ENCODE measurements around the gene ALDH3B1.

The ALDH3B1 gene

DNA sequence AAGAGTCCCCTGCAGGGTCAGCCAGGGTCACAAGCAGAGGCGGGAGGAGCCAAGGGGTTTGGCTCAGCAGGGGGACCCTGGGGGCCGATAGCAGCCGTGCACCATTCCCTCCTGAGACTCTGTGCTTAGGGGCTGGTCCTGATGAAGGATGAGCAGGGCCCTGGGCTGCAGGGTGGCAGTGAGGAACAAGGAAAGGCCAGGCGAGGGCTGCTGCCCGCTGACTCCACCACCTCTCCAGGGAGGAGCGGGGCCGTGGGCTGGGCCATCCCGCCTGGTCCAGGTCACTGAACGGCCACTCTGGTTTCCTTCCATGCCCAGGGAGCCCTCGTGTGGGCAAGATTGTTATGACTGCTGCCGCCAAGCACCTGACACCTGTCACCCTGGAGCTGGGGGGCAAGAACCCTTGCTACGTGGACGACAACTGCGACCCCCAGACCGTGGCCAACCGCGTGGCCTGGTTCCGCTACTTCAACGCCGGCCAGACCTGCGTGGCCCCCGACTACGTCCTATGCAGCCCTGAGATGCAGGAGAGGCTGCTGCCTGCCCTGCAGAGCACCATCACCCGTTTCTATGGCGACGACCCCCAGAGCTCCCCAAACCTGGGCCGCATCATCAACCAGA lies 11.2 kb downstream of the ALDH3B1 start:
- no peak for DNase-seq (ENCODE audit: low spot score)
- Histone ChIP-seq H3K4me3 (no peak overlapping the region), H3K27ac (no peak overlapping the region)
- TF ChIP-seq, protein P1, sequence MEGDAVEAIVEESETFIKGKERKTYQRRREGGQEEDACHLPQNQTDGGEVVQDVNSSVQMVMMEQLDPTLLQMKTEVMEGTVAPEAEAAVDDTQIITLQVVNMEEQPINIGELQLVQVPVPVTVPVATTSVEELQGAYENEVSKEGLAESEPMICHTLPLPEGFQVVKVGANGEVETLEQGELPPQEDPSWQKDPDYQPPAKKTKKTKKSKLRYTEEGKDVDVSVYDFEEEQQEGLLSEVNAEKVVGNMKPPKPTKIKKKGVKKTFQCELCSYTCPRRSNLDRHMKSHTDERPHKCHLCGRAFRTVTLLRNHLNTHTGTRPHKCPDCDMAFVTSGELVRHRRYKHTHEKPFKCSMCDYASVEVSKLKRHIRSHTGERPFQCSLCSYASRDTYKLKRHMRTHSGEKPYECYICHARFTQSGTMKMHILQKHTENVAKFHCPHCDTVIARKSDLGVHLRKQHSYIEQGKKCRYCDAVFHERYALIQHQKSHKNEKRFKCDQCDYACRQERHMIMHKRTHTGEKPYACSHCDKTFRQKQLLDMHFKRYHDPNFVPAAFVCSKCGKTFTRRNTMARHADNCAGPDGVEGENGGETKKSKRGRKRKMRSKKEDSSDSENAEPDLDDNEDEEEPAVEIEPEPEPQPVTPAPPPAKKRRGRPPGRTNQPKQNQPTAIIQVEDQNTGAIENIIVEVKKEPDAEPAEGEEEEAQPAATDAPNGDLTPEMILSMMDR (IDR thresholded peaks at IDR 0.05) = no peak

DNA sequence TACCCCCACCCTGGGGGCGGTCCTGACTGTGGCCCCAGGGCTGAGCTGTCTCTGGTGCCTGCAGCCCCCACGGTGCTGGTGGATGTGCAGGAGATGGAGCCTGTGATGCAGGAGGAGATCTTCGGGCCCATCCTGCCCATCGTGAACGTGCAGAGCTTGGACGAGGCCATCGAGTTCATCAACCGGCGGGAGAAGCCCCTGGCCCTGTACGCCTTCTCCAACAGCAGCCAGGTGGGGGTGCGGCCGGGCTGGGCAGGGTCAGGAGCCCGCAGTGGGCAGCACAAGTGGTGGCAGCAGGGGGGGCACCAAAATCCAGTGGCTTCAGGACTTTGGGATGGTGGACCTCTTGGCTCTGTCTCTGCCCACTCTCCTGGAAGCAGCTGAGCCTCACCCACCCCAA lies 12.4 kb downstream of the ALDH3B1 start:
- TF ChIP-seq, protein P1 (IDR thresholded peaks at IDR 0.05) = no peak
- H3K4me3 ChIP-seq = no peak overlapping the region
- no peak for DNase-seq (ENCODE audit: low spot score)
- H3K27ac ChIP-seq = no peak overlapping the region

DNA sequence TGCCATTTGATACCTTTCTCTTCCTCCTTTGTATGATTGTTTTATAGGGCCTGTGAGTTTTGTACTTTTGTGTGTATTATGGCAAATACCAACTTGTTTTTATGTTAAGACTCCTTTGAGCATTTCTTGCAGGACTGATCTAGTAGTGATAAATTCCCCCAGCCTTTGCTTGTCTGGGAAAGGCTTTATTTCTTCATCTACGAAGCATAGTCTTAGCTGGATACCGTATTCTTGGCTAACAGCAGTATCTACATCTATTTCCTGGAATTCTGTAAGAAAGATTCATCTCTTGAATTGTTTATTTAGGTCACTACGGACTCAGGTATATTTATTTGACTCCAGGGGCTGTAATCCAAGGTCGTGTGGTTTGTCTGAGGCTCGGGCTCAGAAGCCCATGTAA lies 14.4 kb downstream of the ALDH3B1 start:
- TF ChIP-seq, protein P1 (IDR thresholded peaks at IDR 0.05) = no peak
- no peak overlapping the region for H3K27ac ChIP-seq
- no peak overlapping the region for H3K4me3 ChIP-seq
- DNase-seq (ENCODE audit: low spot score) = no peak

DNA sequence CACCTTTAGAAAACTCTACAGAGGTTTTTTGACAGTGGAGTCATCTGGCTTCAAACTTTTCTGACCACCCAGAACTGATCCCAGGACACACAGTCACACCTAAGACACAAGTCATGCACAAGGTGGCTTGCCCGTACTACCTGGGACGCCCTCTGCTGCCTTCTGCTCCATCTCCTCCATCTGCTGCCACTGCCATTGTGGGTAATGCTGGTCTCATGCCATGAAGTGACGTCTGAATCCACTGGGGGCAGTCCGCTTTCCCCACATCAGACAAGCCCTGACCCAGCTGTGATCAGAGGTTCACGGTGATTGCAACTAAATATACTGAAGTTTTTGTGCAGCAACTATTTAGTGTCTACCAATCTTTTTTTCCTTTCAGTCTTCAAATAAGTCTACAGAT lies 14.9 kb downstream of the ALDH3B1 start:
- Histone ChIP-seq H3K4me3 (no peak overlapping the region), H3K27ac (no peak overlapping the region)
- TF ChIP-seq, protein P1 (IDR thresholded peaks at IDR 0.05) = no peak
- no peak for DNase-seq (ENCODE audit: low spot score)

DNA sequence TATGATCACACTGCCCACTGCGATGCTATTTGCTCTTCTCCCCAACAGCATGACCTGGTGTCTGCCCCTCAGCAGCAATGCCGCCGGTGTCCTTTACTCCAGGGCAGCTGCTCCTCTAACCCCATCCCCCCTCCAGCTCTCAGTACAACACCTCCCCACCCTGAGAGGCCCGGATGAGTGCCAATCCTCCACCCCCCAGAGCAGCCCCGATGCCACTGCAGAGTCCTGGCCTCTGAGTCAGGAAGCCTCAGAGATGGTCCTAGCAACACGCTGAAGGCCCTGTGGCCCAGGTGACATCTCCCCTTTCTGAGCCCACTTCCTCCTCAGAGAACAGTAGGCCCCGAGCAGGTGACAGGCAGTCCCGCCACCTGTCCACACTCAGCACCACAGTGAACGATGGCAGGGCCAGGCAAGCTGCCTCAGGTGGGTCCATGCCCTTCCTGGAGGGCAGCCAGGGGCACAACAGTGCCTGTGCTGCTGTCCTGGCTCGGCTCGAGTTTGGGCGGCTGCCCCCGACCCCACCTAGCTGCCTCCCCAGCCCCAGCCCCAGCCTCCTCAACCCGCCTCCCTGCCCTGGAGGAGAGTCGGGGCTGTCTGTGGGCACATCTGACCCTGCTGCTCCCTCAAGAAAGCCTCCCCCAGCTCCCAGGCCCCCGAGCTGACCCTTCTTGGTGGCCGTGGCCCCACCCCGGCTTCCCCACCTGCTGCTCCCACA lies 16.4 kb downstream of the ALDH3B1 start:
- no peak overlapping the region for H3K4me3 ChIP-seq
- no peak for DNase-seq (ENCODE audit: low spot score)
- TF ChIP-seq, protein P1 (IDR thresholded peaks at IDR 0.05) = no peak
- no peak overlapping the region for H3K27ac ChIP-seq

DNA sequence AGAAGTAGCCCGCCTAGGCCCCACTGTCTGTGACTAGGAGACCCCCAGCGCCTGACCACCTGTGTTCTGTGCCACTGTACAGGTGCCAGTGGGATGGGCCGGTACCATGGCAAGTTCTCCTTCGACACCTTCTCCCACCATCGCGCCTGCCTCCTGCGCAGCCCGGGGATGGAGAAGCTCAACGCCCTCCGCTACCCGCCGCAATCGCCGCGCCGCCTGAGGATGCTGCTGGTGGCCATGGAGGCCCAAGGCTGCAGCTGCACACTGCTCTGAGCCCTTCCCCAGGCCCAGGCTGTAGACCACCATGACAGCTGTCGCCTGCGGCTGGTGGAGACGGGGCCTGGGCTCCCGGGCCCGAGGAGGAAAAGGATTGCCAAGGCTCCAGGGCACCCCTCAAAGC lies 17.5 kb downstream of the ALDH3B1 start:
- TF ChIP-seq, protein P1 (IDR thresholded peaks at IDR 0.05) = no peak
- Histone ChIP-seq H3K27ac (peak overlapping the region in 1 of 2 donors; percentile 22), H3K4me3 (no peak overlapping the region)
- no peak for DNase-seq (ENCODE audit: low spot score)

Data from coronary artery (tissue), 2 donors.